Measurements from ENCODE around the gene MICB.
"Not testable (repeated sequence)": the region's sequence is repeated elsewhere in the genome, so short reads cannot be mapped to it uniquely, and the experiment has no call there.

The MICB gene

GRCh38 chr6:31497531-31498476, at the start of gene MICB:
Gene MICB, plus strand, starts transcription at chr6:31498145. Its CDS starts 49 bp downstream, at chr6:31498194.
- peak; percentile 93 for FAIRE-seq

GRCh38 chr6:31450751-31451150, 47.2 kb upstream of the MICB start:
- no peak for FAIRE-seq

GRCh38 chr6:31452859-31453258, 45.1 kb upstream of the MICB start:
- FAIRE-seq, result no peak

DNA sequence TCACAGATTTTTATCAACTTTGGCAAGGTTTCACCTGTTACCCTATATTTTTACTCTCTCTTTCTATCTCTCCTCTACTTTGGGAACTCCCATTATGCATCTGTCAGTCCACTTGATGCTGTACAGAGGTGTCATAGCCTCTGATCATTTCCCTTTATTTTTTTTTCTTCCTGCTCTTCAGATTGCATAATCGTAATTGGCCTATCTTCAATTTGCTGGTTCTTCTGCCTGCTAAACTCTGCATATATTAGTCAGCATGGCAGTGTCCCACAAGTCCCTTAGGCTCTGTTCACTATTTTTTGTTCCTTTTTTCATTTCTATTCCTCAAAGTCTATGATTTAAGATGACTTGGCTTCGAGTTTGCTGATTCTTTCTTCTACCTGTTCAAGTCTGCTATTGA, 44.7 kb upstream of the MICB start:
- FAIRE-seq, result no peak

DNA sequence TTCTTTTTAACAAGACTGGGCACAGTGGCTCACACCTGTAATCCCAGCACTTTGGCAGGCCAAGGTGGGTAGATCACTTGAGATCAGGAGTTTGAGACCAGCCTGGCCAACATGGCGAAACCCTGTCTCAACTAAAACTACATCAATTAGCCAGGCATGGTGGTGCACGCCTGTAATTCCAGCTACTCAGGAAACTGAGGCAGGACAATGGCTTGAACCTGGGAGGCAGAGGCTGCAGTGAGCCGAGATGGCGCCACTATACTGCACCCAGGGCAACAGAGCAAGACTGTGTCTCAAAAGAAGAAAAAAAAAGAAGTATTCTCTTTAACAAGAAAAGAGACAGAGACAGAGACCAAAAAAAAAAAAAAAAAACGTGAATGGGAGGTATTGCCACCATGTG, 38.1 kb upstream of the MICB start:
- not testable (repeated sequence) for FAIRE-seq

DNA sequence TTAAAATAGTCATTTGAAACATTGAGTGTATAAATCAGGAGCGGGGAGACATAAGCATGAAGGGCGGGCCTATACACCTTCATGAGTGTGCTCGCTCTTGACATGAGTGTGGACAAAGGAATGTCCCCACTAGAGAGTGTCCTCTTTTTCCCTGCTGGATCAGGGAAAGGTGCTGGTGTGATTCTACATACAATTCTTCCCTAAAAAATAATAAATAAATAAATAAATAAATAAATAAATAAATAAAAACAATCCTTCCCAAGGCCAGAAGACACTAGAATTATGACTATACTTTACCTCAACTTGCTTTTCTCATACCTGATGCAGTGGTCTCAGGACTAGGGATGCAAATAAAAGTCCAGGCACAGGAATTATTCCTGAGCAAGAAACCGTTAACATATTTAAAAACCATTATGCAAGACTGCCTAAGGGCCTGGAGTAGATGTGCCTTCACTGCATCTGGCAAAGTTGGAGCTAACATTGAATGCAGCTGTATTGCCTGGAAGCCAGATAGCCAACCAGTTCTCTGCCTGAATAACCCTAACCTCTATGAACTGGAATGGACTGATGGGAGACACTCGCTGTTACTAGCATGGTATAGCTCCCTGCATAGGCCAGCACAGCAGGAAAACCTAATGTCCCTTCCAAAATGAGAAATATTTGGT, 37.5 kb upstream of the MICB start:
- FAIRE-seq, result no peak

- no peak for FAIRE-seq
These were observed 35.6 kb upstream of the MICB start for GRCh38 chr6:31462026-31462963.

DNA sequence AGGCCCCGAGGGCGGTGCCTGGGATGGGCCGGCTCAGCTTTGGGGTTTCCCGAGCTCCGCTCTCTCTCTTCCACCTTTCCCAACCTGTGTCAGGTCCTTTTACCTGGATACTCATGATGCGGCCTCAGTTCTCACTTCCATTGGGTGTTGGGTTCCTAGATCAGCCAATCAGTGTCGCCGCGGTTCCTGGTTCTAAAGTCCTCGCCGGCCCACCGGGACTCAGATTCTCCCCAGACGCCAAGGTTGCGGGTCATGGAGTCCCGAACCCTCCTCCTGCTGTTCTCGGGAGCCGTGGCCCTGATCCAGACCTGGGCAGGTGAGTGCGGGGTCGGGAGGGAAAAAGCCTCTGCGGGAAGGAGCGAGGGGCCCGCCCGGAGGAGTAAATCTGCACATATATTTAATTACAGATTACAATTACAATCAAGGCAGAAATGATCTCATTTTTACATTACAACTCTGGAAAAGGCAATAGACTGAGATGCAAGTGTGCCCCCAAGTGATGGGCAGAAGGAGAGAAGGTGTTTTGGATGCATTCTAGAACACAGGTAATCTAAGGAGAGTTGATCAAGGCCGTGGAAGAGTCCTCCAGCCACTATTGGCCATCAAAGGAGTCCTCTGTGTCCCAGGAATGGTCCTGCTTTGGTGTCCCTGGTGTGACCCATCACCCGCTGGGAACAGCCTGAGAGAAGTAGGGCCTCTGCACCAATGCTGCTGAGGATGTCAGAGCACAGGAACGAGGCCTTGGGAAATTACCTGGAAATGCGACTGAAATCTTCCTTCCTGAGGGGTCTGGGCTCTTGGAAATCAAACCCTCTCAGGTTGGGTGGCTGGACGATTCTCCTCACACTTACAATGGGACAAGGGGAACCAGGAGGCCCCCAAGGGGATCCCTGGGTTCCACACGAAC, 34.7 kb upstream of the MICB start:
- no peak for FAIRE-seq

GRCh38 chr6:31464252-31465184, 33.4 kb upstream of the MICB start:
- no peak for FAIRE-seq

GRCh38 chr6:31465185-31465536, 32.8 kb upstream of the MICB start:
- no peak for FAIRE-seq

- FAIRE-seq, result no peak
These were observed 32.2 kb upstream of the MICB start for GRCh38 chr6:31465718-31466117.

DNA sequence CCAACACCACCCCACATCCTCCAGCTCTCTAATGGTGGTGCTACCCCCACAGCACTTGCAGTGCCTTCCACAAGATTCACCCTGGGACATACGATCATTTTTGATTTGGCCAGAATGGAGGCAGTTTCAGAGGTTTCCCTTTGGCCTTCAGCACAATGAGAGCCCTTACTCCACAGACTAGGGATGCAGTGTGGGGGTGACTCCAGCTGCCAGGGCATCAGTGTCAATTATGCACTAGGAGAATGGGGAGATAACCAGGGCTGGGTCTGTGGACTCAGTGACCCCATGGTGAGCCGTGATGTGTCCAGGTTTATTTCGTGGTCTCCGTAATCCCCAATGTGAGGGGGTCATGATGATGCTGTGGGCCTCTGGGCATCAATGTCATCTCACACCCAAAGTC, 31.5 kb upstream of the MICB start:
- no peak for FAIRE-seq

GRCh38 chr6:31467151-31467550, 30.8 kb upstream of the MICB start:
- no peak for FAIRE-seq

DNA sequence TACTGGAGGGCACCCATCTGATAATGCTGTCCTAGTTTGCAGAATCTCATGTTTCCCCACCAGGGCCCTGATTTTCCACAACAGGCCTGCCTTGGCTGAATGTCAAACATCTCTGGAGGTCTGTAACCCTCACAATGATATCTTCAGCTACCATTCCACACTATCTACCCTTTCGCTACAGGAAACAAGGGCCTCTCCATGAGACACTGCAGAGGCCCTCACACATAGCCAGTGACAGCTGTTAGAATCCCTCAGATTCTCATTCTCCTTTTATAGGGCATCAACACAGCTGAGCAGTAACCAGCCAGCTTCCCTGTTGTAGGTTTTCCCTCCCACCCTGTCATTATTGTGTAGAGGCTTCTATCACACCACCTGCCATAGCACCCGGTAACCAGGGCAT, 29.6 kb upstream of the MICB start:
- no peak for FAIRE-seq

DNA sequence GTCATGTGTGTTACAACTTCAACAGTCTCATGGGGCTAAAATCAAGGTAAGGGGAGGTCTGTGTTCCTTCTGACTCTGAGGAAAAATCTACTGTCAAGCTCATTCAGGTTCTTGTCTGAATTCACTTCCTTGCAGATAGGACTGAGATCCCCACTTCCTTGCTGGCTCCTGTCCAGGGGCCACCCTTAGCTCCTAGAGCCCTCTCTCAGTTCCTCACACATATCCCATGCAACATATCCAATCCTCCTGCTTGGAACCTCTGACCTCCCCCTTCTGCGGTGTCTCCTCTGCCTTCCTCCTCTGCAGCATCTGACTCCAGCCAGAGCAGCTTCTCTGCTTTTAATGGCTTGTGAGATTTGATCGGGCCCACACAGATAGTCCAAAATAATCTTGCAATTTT, 27.1 kb upstream of the MICB start:
- FAIRE-seq, result no peak

DNA sequence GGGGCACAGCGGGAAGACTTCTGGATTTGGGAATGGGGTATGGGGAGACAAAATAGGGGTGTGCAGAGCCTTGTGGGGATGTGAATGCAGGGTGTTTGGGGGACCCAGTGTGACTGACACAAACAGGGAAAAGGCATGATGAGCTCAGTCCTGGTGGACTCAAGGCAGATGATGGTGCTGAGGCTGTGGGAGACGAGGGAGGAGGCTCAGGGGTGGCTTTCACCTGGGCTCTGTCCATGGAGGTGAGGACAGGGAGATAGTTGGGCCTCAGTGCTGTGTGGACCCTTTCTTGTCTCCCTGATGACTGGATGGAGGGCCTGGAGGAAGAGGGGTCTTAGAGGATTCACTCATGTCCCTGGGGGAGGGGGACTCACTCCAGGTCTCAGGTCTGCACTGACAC, 26.2 kb upstream of the MICB start:
- FAIRE-seq, result no peak

DNA sequence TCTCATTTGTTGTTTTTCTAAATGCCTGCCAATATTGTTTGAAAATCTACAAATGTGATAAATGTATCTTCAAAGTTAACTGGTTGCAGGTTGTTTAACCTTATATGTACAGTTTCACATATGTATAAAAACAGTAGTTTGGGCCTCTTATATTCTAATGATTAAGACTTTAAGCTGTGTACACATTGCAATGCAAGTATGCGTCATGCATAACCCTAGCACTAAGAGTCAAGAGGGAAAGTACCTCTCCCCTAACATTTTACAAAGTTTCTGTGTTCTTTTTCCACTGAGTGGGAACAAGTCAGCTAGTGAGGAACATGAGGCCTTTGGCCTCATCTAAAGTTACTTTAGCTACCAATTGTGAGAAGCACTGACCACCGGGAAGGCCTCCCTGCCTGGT, 25.7 kb upstream of the MICB start:
- no peak for FAIRE-seq

DNA sequence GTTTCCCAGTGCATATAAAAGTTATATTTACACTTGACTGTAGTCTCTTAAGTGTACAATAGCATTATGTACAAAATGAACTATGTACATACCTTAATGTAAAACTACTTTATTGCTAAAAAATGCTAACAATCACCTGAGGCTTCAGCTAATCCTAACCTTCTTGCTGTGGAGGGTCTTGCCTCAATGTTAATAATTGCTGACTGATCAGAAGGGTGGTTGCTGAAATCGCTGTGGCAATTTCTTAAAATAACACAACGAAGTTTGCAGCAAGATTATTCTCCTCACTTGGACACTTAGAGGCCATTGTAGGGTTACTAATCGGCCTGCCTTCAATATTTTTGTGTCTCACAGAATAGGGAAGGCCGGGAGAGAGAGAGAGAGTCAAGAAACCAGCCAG, 24.7 kb upstream of the MICB start:
- no peak for FAIRE-seq

DNA sequence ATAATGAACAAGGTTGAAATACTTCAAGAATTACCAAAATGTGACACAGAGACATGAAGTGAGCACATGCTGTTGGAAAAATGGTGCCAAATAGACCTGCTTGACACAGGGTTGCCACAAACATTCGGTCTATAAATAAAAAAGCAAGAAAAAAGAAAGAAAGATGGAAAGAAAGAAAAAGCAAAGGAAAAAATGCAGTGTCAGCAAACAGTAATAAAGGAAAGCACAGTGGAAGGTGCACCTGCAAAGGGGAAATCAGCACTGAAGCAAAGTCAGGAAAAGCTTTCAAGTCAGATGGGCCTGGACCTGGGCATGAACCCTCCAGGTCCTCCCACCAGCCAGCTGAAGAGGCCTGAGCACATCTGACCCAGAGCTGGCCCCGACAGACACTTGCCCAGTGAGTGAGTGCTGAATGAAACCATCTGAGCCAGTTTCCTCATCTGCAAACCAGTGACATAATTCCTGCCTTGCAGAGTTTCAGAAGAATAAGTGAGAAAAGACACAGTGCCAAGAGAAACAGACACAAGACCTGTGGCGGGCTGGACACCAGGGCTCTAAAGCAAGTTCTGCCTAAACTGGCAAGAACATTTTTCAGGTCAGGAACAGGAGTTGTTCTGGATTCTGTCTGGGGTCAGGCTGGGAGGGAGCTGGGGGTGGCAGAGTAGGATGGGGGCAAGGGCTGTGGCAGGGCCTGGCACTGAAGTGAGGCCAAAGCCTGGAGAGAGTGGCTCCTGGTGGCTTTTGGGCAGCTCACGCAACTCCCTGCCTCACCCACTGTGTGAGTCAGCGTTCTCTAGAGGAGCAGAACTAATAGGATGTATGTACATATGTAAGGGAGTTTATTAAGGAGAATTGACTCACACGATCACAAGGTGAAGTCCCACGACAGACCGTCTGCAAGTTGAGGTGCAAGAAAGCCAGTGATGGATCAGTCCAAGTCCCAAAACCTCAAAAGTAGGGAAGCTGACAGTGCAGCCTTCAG, 23.9 kb upstream of the MICB start:
- FAIRE-seq, result no peak

GRCh38 chr6:31474871-31475286, 23.1 kb upstream of the MICB start:
- no peak for FAIRE-seq
